Smooth muscle cell (in vitro differentiated cells): ENCODE data around the gene FAM114A2. TPM values are rescaled to one million over a fixed set of nuclear protein-coding genes. Genes with fewer than 3 reads are reported as not detected.

Experiments used
- DNase-seq: peaks from one replicate; lab custom pipeline; 2025; ENCODE audit not compliant: unreplicated experiment; lab: John Stamatoyannopoulos, UW
- H2AFZ ChIP-seq: fragments of 200-600 bp; sonication (generic); 2 replicates; pipeline ENCODE4 v1.6.0; 2016; ENCODE audit warnings: antibody characterized with exemption, low read depth, mild to moderate bottlenecking
- H3F3A ChIP-seq: fragments of 200-600 bp; sonication (generic); 2 replicates; pipeline ENCODE4 v1.6.0; 2017; ENCODE audit warnings: antibody characterized with exemption, low read depth
- H3K27ac ChIP-seq: fragments of 200-600 bp; sonication (generic); 2 replicates; pipeline ENCODE4 v1.5.1; 2016; ENCODE audit warnings: low read depth, mild to moderate bottlenecking
- H3K27me3 ChIP-seq: fragments of 200-600 bp; sonication (generic); 2 replicates; pipeline ENCODE4 v1.6.1; 2016; ENCODE audit warnings: low read depth, mild to moderate bottlenecking
- H3K36me3 ChIP-seq: fragments of 200-600 bp; sonication (generic); 2 replicates; pipeline ENCODE4 v1.5.1; 2016; ENCODE audit warnings: low read depth
- H3K4me1 ChIP-seq: fragments of 200-600 bp; sonication (generic); 2 replicates; pipeline ENCODE4 v1.5.1; 2016; ENCODE audit warnings: low read depth
- H3K4me2 ChIP-seq: fragments of 200-600 bp; sonication (generic); 2 replicates; pipeline ENCODE4 v1.6.0; 2016; ENCODE audit warnings: mild to moderate bottlenecking
- H3K4me3 ChIP-seq: fragments of 200-600 bp; sonication (generic); 2 replicates; pipeline ENCODE4 v1.5.1; 2016; ENCODE audit warnings: mild to moderate bottlenecking
- H3K79me2 ChIP-seq: fragments of 200-600 bp; sonication (generic); 2 replicates; pipeline ENCODE4 v1.6.0; 2016; ENCODE audit warnings: low read depth, mild to moderate bottlenecking
- H3K9ac ChIP-seq: fragments of 200-600 bp; sonication (generic); 2 replicates; pipeline ENCODE4 v1.6.0; 2016; ENCODE audit warnings: low read depth
- H3K9me3 ChIP-seq: fragments of 200-600 bp; sonication (generic); replicated peaks from 2 replicates; pipeline ENCODE4 v1.5.1; 2016; ENCODE audit warnings: low read depth
- H4K20me1 ChIP-seq: fragments of 200-600 bp; sonication (generic); 2 replicates; pipeline ENCODE4 v1.6.0; 2016; ENCODE audit warnings: low read depth
- CTCF ChIP-seq: fragments of 200-600 bp; sonication (generic); IDR thresholded peaks from 2 replicates; pipeline ENCODE4 v1.5.1; 2017; ENCODE audit warnings: borderline replicate concordance, mild to moderate bottlenecking, antibody characterized with exemption; ENCODE audit not compliant: insufficient read depth, poor library complexity, severe bottlenecking
- WGBS: methylation state at CpG from one replicate; pipeline ENCODE4 v1.1.7; 2016; ENCODE audit warnings: low lambda C conversion rate; 5-methylcytosine and 5-hydroxymethylcytosine counted together
- polyA plus RNA-seq: library from polyadenylated mRNA; unstranded; fragments of >200 nt; fragmentation: Nextera tagmentation; extraction: Ambion mirVana; gene quantifications from 2 replicates; pipeline ENCODE4 v1.2.1, GENCODE V29; 2016
- total RNA-seq: library from RNA; depleted of rRNA; stranded (reverse); fragments of >200 nt; gene quantifications from 2 replicates; pipeline ENCODE4 v1.2.3, GENCODE V29; 2014

FAM114A2 gene
- total and polyA plus RNA-seq, 2 experiments from 2014 or later, result 15.6 to 23.8 TPM

GRCh38 chr5:153957205-153957604 lies 81.5 kb downstream of the FAM114A2 start:
- no peak for TF ChIP-seq CTCF
- Histone ChIP-seq H2AFZ (no peak overlapping the region), H3K4me1 (no peaks in the 10 kb centered on the region), H3K4me2 (no peak overlapping the region), H3K79me2 (no peaks in the 10 kb centered on the region), H3K9me3 (no peaks in the 10 kb centered on the region), H3F3A (peaks cover 2% of the 10 kb centered on the region), H3K36me3 (no peaks in the 10 kb centered on the region), H3K4me3 (no peak overlapping the region), H4K20me1 (no peaks in the 10 kb centered on the region), H3K9ac (no peak overlapping the region), H3K27me3 (no peaks in the 10 kb centered on the region), H3K27ac (no peak overlapping the region)
- 71% methylated on average over 4 of the region's 4 CpGs for WGBS
- DNase-seq, result no peak

DNA sequence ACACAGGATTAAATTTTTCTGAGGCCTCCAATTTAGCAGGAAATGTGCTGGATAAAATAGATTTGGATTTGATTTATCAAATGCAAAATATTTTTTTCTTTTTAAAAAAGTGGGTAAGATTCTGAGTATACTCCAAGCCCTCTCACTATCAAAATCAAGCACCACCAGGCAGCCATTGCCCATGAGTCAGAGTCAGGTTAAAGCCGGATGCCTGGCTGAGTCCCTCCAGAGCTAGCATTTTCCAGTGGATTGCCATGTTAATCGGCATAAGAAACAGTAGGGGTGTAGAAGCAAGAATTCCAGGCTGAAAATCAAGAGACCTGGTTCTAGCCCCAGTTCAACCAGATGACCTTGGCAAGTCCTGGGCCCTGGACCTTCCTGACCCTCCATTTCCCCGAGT lies 85.3 kb downstream of the FAM114A2 start:
- Histone ChIP-seq H3K9ac (no peak overlapping the region), H4K20me1 (no peaks in the 10 kb centered on the region), H3K4me2 (no peak overlapping the region), H2AFZ (no peak overlapping the region), H3K4me1 (no peaks in the 10 kb centered on the region), H3K79me2 (no peaks in the 10 kb centered on the region), H3K4me3 (no peak overlapping the region), H3K27ac (no peak overlapping the region), H3K9me3 (no peaks in the 10 kb centered on the region), H3K36me3 (no peaks in the 10 kb centered on the region), H3K27me3 (no peaks in the 10 kb centered on the region), H3F3A (no peaks in the 10 kb centered on the region)
- no peak for DNase-seq
- no peak for TF ChIP-seq CTCF
- 84% methylated on average over 3 of the region's 3 CpGs for WGBS

DNA sequence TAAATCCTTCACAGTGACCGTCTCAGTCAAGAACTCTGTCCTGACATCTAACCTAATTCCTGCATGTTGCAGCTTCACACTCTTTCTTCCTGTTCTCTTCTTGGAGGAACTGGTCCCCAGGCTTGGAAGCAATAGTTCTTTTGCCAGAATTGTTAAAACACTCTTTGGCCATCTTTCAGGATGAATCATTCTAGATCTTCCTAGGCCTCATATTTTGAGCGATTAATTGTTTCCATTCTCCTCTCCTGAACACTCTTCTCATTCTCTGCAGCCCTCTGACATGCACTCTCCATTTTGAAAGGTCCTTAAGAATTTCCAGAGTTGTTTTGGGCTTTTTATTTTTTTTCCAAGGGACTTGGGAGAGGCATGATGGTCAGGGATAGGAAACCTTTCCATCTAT lies 85.8 kb downstream of the FAM114A2 start:
- no peaks in the 10 kb centered on the region for H3K27me3 ChIP-seq
- H3F3A ChIP-seq, result no peaks in the 10 kb centered on the region
- H3K4me1 ChIP-seq, result no peaks in the 10 kb centered on the region
- DNase-seq, result no peak
- no peak overlapping the region for H3K4me2 ChIP-seq
- H3K79me2 ChIP-seq, result no peaks in the 10 kb centered on the region
- H3K27ac ChIP-seq, result no peak overlapping the region
- no peaks in the 10 kb centered on the region for H4K20me1 ChIP-seq
- H3K4me3 ChIP-seq, result no peak overlapping the region
- H3K9me3 ChIP-seq, result no peaks in the 10 kb centered on the region
- 89% methylated on average over 2 of the region's 2 CpGs for WGBS
- no peak overlapping the region for H2AFZ ChIP-seq
- no peak for TF ChIP-seq CTCF
- no peak overlapping the region for H3K9ac ChIP-seq
- no peaks in the 10 kb centered on the region for H3K36me3 ChIP-seq

DNA sequence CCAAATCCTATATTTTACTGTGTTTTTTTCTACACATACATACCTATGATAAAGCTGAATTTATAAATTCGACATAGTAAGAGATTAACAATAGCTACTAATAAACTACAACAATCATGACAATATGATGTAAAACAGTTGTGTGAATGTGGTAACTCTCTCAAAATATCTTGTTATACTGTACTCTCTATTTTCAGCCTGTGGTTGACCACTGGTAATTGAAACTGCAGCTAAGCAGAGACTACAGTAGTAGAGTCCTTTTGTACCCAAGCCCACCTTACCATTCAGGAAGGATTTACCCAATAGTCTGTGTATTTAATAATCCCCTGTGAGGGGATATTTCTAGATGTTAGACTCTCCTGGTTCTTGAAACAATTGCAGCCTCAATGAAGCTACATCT lies 86.7 kb downstream of the FAM114A2 start:
- WGBS, result 100% methylated on average over 1 of the region's 1 CpG
- Histone ChIP-seq H3K4me3 (no peak overlapping the region), H3K27me3 (no peaks in the 10 kb centered on the region), H3K36me3 (no peaks in the 10 kb centered on the region), H3F3A (no peaks in the 10 kb centered on the region), H3K9ac (no peak overlapping the region), H3K9me3 (no peaks in the 10 kb centered on the region), H3K4me2 (no peak overlapping the region), H3K4me1 (no peaks in the 10 kb centered on the region), H3K79me2 (no peaks in the 10 kb centered on the region), H2AFZ (no peak overlapping the region), H4K20me1 (no peaks in the 10 kb centered on the region), H3K27ac (no peak overlapping the region)
- no peak for TF ChIP-seq CTCF
- DNase-seq, result no peak
